ENCODE measurements around the gene CACNB2.

Gene CACNB2

DNA sequence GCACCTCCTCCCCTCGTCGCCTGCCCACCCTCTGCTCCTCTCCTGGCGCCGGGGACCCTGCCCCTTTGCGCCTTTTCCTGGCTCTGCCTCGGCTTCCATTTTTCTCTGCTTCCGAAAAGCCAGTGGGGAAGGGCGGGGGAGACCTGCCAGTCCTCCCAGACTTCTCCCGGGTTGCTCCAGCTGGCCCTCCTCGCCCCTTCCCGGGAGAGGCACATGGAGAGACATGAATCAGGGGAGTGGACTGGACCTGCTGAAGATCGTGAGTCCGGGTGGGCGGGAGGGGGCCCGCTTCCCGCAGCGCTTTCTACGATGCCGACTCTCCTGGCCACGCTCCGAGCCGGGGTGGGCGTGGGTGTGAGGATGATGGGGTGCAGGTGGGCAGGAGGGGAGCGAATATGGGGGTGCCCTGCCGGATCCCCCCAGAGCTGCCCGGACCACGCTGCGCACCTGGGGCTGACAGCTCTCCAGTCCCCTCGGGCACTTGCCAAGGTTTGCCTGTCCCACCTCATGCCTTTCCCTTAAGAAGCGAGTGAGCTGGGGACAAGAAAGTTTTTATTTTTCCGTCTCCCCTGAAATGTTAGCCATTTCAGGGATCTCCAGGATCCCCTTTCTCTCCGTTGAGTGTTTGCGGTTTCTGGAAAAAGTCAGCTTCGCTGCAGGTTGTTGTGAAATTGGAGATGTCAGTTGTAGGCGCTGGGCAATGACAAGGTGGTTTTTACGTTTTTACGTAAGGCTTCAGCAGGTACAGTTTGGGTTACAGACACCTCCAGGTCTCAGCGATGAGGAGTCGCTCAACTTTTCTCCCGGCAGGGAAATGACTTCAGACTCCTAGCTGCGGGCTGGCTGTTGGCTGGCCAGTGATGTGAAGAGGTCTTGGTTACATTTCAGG lies 977 bp downstream of the CACNB2 start:
- TF ChIP-seq, protein P1, sequence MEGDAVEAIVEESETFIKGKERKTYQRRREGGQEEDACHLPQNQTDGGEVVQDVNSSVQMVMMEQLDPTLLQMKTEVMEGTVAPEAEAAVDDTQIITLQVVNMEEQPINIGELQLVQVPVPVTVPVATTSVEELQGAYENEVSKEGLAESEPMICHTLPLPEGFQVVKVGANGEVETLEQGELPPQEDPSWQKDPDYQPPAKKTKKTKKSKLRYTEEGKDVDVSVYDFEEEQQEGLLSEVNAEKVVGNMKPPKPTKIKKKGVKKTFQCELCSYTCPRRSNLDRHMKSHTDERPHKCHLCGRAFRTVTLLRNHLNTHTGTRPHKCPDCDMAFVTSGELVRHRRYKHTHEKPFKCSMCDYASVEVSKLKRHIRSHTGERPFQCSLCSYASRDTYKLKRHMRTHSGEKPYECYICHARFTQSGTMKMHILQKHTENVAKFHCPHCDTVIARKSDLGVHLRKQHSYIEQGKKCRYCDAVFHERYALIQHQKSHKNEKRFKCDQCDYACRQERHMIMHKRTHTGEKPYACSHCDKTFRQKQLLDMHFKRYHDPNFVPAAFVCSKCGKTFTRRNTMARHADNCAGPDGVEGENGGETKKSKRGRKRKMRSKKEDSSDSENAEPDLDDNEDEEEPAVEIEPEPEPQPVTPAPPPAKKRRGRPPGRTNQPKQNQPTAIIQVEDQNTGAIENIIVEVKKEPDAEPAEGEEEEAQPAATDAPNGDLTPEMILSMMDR (IDR thresholded peaks at IDR 0.05; ENCODE audit: extremely low read depth, insufficient read depth, missing control alignments): no peak
- in situ Hi-C loops (cut with MboI; ENCODE audit: low pct_unique_long_range_greater_than_20kb, low sequenced_read_pairs, unreplicated experiment): no loop called here
- peak; percentile 9 for DNase-seq (ENCODE audit: low spot score)

DNA sequence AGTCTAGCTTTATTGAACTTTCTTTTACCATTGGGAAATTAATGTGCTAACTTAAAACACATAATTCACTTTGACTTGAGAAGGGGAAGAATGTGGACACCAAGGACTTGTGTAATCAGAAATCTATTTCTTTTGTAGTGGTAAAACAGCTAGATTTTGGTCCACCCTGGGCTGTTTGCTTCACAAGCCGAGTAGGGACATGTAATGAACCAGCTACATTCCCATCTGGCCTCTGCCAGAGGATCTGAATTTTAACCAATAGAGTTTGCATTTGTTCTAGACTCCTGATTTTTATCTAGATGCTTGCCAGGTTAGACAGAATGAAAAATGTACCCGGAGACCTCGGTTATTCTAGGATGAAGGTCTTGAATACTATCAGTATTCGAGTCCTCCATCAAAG lies 1.9 kb downstream of the CACNB2 start:
- in situ Hi-C loops (cut with MboI; ENCODE audit: low pct_unique_long_range_greater_than_20kb, low sequenced_read_pairs, unreplicated experiment): no loop called here
- no peak for DNase-seq (ENCODE audit: low spot score)
- TF ChIP-seq, protein P1 (IDR thresholded peaks at IDR 0.05; ENCODE audit: extremely low read depth, insufficient read depth, missing control alignments): no peak

DNA sequence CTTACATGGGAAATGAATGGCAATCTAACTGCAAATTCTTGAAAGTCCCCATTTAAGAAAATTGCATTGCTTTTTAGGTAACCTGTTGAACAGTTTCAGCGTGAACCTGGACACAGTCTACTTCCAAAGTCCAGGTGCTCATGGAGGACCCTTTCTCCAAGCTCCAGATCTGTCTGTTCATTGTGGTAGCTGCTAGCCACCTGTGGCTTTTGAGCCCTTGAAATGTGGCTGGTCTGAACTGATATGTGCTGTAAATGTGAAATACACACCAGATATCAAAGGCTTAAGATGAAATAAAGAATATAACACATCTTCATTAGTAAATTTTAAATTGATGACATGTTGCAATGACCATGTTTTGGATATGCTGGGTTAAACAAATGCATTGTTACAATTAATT lies 4.2 kb downstream of the CACNB2 start:
- TF ChIP-seq, protein P1 (IDR thresholded peaks at IDR 0.05; ENCODE audit: extremely low read depth, insufficient read depth, missing control alignments): no peak
- in situ Hi-C loops (cut with MboI; ENCODE audit: low pct_unique_long_range_greater_than_20kb, low sequenced_read_pairs, unreplicated experiment): no loop called here
- no peak for DNase-seq (ENCODE audit: low spot score)

DNA sequence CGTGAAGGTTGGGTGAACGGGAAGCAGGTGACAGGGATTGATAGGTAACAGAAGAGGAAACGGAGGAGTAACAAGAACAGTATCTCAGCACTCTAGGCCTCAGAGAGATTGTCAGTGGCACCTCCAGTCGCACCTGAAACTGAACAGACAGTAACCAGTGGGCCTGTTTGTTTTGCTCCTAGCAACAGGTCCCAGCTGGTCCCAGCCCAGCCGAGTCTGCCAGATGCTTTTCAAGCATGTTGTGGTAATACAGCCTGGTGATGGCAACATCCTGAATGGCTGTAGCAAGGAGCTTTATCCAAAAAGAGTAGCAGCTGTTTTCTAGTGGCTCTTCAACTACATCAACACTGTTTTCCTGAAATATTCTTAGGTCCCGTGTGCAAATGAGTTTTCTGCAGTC lies 4.7 kb downstream of the CACNB2 start:
- no peak for DNase-seq (ENCODE audit: low spot score)
- in situ Hi-C loops (cut with MboI; ENCODE audit: low pct_unique_long_range_greater_than_20kb, low sequenced_read_pairs, unreplicated experiment): no loop called here
- TF ChIP-seq, protein P1 (IDR thresholded peaks at IDR 0.05; ENCODE audit: extremely low read depth, insufficient read depth, missing control alignments): no peak

DNA sequence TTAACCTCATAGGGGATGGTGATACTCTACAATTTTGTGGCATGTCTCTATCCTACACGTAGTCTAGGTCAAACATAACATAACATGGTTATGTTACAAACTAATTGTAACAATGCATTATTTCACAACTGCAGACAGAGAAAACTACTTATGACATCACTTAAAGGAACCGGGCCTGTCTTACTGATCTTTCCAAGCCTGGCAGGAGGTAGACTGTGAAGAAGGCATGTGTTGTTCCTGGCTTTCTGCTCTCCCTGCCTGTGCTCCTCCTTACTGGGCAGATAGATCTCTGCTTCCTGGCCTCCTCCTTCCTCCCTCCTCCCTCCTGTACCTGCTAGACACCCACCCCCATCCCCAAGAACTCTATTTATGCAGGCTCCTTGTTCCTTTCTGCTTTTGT lies 5.4 kb downstream of the CACNB2 start:
- DNase-seq (ENCODE audit: low spot score): no peak
- TF ChIP-seq, protein P1 (IDR thresholded peaks at IDR 0.05; ENCODE audit: extremely low read depth, insufficient read depth, missing control alignments): no peak
- in situ Hi-C loops (cut with MboI; ENCODE audit: low pct_unique_long_range_greater_than_20kb, low sequenced_read_pairs, unreplicated experiment): no loop called here

DNA sequence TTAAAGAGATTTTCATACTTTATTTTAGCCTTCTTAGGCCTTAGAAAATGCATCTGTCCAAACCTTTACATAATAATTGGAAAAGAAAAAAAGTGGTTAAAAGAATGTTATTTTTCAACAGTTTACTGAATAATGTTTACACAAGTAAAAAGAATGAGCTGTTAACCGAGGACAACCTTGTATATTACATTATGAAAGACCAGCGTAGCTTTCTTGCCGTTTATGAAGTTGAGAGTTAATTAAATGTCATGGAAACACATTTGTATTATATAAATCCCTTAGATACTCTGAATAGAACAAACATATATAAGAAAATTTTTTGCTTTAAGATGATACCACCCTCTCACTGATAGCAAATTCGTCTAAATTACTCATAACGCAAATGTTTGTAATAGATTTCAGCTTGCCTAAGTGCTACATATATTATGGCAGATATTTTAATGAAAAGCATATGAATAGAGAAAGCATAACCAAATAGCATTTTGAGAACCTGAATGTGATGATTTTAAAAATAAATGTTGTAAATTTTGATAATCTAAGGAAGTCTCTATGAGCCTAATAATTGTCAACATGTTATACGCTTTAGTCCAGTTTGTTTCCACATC lies 9.1 kb downstream of the CACNB2 start:
- TF ChIP-seq, protein P1 (IDR thresholded peaks at IDR 0.05; ENCODE audit: extremely low read depth, insufficient read depth, missing control alignments): no peak
- in situ Hi-C loops (cut with MboI; ENCODE audit: low pct_unique_long_range_greater_than_20kb, low sequenced_read_pairs, unreplicated experiment): no loop called here
- no peak for DNase-seq (ENCODE audit: low spot score)
